Naive B cell (primary cell): ENCODE measurements around the gene MYL6B. TPM values are rescaled to one million over a fixed set of nuclear protein-coding genes. Genes with fewer than 3 reads are reported as not detected.
"Not testable (repeated sequence)": the region's sequence is repeated elsewhere in the genome, so short reads cannot be mapped to it uniquely, and the experiment has no call there.

Experiments
- ATAC-seq, 2 donors: fragments of 150-1000 bp; cut with Tn5 transposase; 2 replicates each; pipeline ENCODE4 v1.10.0; 2021; ENCODE audit warnings: low read depth in 2 of 2, mild to moderate bottlenecking in 2 of 2, moderate library complexity in 2 of 2
- DNase-seq: peaks from one replicate; pipeline ENCODE4 v3.0.0; 2022
- H3K27ac Mint-ChIP-seq, 6 donors: one replicate each; pipeline ENCODE4 v1.8.0; 2020 to 2022; ENCODE audit warnings: mild to moderate bottlenecking in 6 of 6, mixed read lengths in 6 of 6, moderate library complexity in 5 of 6, inconsistent platforms in 2 of 6
- H3K27me3 Mint-ChIP-seq, 3 donors: one replicate each; pipeline ENCODE4 v1.8.0; 2021 to 2022; ENCODE audit warnings: mixed read lengths in 3 of 3, mild to moderate bottlenecking in 1 of 3
- H3K36me3 Mint-ChIP-seq, 2 donors: one replicate each; pipeline ENCODE4 v1.8.0; 2020 to 2022; ENCODE audit warnings: mixed read lengths in 2 of 2, inconsistent platforms in 1 of 2, mild to moderate bottlenecking in 1 of 2
- H3K4me1 Mint-ChIP-seq, 3 donors: one replicate each; pipeline ENCODE4 v1.8.0; 2020 to 2022; ENCODE audit warnings: mixed read lengths in 3 of 3, inconsistent platforms in 1 of 3, mild to moderate bottlenecking in 1 of 3, moderate library complexity in 1 of 3
- H3K4me3 Mint-ChIP-seq, 8 donors: one replicate each; pipeline ENCODE4 v1.8.0; 2020 to 2022; ENCODE audit warnings: mild to moderate bottlenecking in 8 of 8, mixed read lengths in 8 of 8, moderate library complexity in 8 of 8, inconsistent platforms in 2 of 8
- H3K9me3 Mint-ChIP-seq, 7 donors: one replicate each; pipeline ENCODE4 v1.8.0; 2020 to 2022; ENCODE audit warnings: mixed read lengths in 7 of 7, mild to moderate bottlenecking in 5 of 7, inconsistent platforms in 2 of 7, moderate library complexity in 1 of 7
- polyA plus RNA-seq, 6 donors: library from polyadenylated mRNA; unstranded; fragments of 300-500 nt; fragmentation: Illumina TruSeq; gene quantifications; one replicate each; pipeline ENCODE4 v1.2.3, GENCODE V29; 2021; ENCODE audit warnings: low read depth in 6 of 6

Gene MYL6B
- polyA plus RNA-seq, 6 donors from 2014 or later, result 14.2 to 35.1 (median 20.2) TPM

DNA sequence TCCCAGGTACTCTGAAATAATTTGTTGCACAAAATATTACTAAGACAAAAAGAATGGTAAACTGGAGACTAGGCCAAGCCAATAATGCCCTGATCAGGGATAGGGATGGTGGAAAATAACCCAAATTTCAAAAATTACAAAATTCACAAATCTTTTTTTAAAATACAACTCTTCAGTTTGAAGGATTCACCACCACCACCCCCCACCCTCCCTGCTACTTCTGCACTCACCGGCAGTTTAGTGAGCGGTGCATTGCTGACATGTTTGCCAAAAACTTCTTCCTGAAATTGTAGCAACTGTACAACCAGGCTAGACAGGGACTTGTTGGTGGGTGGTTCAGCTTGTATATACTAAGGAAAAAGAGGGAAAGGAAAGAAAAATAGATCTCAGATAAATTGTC is 34.6 kb downstream of the MYL6B start:
- peak overlapping the region in 3 of 6 donors; percentile 32 to 100 (median 88) for H3K27ac Mint-ChIP-seq
- no peaks in the 10 kb centered on the region for H3K9me3 Mint-ChIP-seq
- peaks cover 0 to under 1% of the 10 kb centered on the region in 2 donors for H3K36me3 Mint-ChIP-seq
- peaks cover 30 to 39% (median 32%) of the 10 kb centered on the region in 3 donors for H3K4me1 Mint-ChIP-seq
- peak overlapping the region in 3 of 8 donors; percentile 7 to 88 (median 35) for H3K4me3 Mint-ChIP-seq
- H3K27me3 Mint-ChIP-seq, result no peaks in the 10 kb centered on the region
- no peak for DNase-seq
- ATAC-seq, result no peak

DNA sequence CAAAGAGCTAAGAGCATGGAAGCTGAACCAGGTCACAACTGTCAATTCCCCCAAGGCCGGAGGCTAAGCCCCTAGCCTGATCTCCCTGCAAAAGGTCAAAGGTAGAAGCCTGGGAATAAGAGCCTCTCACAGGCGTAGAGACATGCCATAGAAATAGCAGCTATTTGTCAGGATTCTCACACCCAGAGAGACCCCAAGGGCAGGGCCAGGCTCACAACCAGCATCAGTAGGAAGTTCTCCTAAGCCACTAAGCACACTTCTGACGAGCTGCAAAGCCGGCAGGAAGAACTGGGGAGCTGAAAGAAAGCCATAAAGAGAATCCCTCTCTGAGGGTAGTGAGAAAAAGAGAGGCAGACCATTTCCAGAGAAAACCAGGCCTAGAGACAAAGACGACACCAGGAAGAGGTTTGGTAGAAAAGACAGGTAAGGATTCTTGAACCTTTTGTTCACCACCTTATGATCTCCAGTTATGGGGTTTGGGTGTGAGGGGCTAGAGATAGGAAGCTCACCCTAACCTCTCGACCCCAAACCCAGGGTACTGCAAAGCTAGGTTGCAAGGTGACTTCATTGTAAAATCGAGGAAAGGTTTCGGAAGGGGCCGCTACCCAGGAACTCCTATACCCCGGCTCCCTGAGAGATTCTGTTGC is 35.9 kb downstream of the MYL6B start:
- Mint-ChIP-seq H3K36me3 (no peaks in the 10 kb centered on the region), H3K4me1 (peaks cover 38 to 47% (median 41%) of the 10 kb centered on the region in 3 donors), H3K4me3 (peak overlapping the region; percentile 84 to 96 (median 92)), H3K9me3 (no peaks in the 10 kb centered on the region), H3K27me3 (no peaks in the 10 kb centered on the region), H3K27ac (peak overlapping the region; percentile 58 to 100 (median 88))
- ATAC-seq, result no peak
- DNase-seq, result no peak

- DNase-seq (peak; percentile 23), ATAC-seq (no peak)
- peak overlapping the region in 5 of 6 donors; percentile 58 to 100 (median 92) for H3K27ac Mint-ChIP-seq
- peak overlapping the region; percentile 84 to 96 (median 92) for H3K4me3 Mint-ChIP-seq
- peaks cover 40 to 48% (median 44%) of the 10 kb centered on the region in 3 donors for H3K4me1 Mint-ChIP-seq
- no peaks in the 10 kb centered on the region for H3K36me3 Mint-ChIP-seq
- no peaks in the 10 kb centered on the region for H3K9me3 Mint-ChIP-seq
- no peaks in the 10 kb centered on the region for H3K27me3 Mint-ChIP-seq
These were observed 36.4 kb downstream of the MYL6B start for GRCh38 chr12:56188778-56189098.

GRCh38 chr12:56189099-56189917 is 36.9 kb downstream of the MYL6B start, which contains the start of gene SMARCC2:
Gene SMARCC2, minus strand, starts transcription at chr12:56189483. Its CDS starts 22 bp downstream, at chr12:56189461.
- Mint-ChIP-seq H3K4me1 (peaks cover 43 to 48% (median 44%) of the 10 kb centered on the region in 3 donors), H3K27ac (peak within 1 kb of the TSS; percentile 96 to 100 (median 98)), H3K9me3 (no peaks in the 10 kb centered on the region), H3K4me3 (peak within 1 kb of the TSS; percentile 88 to 99 (median 95)), H3K27me3 (no peaks in the 10 kb centered on the region), H3K36me3 (no peaks in the 10 kb centered on the region)
- ATAC-seq (peak; percentile 83 to 86), DNase-seq (peak; percentile 84)

DNA sequence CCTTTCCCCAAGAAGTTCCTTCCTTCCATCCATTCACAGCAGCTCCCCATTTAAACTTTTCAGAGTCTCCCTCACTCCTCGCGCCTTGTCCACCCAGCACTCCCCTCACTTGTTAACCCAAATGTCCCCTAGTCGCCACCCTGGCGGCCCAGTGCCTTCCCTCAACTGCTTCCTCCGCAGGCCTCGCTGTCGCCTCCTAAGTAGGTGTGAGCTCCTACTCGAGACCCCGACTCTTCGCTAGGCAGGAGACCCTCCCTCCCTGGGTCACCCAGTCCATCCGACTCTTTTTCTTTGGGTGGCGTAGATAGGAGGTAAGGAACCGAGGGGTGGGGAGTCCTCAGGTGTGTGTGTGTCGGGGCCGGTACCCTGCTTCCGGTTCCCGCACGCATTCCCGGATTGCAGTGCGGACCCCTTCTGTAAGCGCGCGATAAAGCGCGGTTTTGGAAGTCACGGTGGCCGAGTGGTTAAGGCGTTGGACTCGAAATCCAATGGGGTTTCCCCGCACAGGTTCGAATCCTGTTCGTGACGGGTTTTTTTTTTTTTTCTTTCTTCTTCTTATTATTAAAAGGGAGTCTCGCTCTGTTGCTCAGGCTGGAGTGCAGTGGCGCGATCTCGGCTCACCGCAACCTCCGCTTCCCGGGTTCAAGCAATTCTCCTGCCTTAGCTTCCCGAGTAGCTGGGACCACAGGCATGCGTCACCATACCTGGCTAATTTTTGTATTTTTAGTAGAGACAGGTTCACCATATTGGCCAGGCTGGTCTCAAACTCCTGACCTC is 37.7 kb downstream of the MYL6B start:
- DNase-seq, result peak; percentile 62
- H3K4me3 Mint-ChIP-seq, result peak overlapping the region; percentile 88 to 99 (median 95)
- ATAC-seq, result peak; percentile 37 to 38
- no peaks in the 10 kb centered on the region for H3K9me3 Mint-ChIP-seq
- peaks cover 44 to 48% (median 46%) of the 10 kb centered on the region in 3 donors for H3K4me1 Mint-ChIP-seq
- no peaks in the 10 kb centered on the region for H3K27me3 Mint-ChIP-seq
- no peaks in the 10 kb centered on the region for H3K36me3 Mint-ChIP-seq
- H3K27ac Mint-ChIP-seq, result peak overlapping the region; percentile 96 to 100 (median 98)

DNA sequence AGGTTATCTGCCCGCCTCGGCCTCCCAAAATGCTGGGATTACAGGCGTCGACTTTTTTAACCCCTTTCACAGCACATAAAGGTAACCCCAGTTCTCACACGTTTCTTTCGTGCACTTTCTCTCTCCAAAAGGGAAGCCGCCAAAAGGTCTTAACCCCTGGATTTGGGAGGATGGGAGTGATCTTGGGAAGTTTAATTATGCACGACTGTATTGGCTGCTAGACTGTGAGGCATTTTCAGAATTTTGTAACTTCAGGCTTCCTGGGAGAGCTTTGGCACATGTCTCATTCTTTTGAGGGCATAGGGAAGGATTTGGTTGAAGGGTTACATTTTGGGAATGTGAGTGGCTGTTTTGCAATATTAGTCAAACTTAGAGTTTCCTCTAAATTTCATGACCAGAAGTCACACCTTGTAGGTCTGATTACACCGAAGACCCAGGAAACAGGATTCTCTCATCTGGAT is 38.3 kb downstream of the MYL6B start:
- DNase-seq, result no peak
- H3K36me3 Mint-ChIP-seq, result no peaks in the 10 kb centered on the region
- H3K4me1 Mint-ChIP-seq, result peaks cover 44 to 48% (median 46%) of the 10 kb centered on the region in 3 donors
- H3K27me3 Mint-ChIP-seq, result no peaks in the 10 kb centered on the region
- ATAC-seq, result no peak
- peak overlapping the region; percentile 88 to 99 (median 95) for H3K4me3 Mint-ChIP-seq
- peak overlapping the region; percentile 12 to 100 (median 98) for H3K27ac Mint-ChIP-seq
- H3K9me3 Mint-ChIP-seq, result no peaks in the 10 kb centered on the region

DNA sequence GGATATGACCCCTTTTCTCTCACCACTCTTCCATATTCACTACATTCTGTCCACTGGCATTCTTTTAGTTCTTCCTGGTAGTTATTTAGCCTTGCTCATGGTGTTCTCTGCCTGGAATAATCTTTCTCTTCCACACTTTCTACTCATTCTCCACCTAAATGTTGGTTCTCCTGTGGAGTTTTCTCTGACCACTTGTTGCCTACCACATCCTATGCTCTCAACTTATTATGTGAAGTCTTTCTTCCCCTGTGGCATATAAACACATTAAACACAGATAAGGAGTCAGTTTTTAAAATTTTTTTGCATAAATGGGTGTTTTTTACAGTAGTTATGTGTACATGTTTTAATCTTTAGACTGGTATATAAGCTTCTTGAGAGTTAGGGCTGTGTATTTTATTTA is 40.2 kb downstream of the MYL6B start:
- no peak for DNase-seq
- Mint-ChIP-seq H3K27ac (peak overlapping the region in 2 of 6 donors; percentile 17 to 87), H3K27me3 (no peaks in the 10 kb centered on the region), H3K36me3 (no peaks in the 10 kb centered on the region), H3K4me3 (peak overlapping the region in 2 of 8 donors; percentile 13 to 73), H3K4me1 (peaks cover 35 to 42% (median 40%) of the 10 kb centered on the region in 3 donors), H3K9me3 (no peaks in the 10 kb centered on the region)
- ATAC-seq, result no peak

GRCh38 chr12:56193025-56193578 is 40.7 kb downstream of the MYL6B start:
- Mint-ChIP-seq H3K36me3 (no peaks in the 10 kb centered on the region), H3K4me3 (peak overlapping the region in 3 of 8 donors; percentile 9 to 73 (median 13)), H3K9me3 (no peaks in the 10 kb centered on the region), H3K27me3 (no peaks in the 10 kb centered on the region), H3K4me1 (peaks cover 29 to 40% (median 35%) of the 10 kb centered on the region in 3 donors), H3K27ac (peak overlapping the region in 5 of 6 donors; percentile 22 to 94 (median 76))
- peak; percentile 74 for DNase-seq
- ATAC-seq, result peak in 1 of 2 donors; percentile 20

GRCh38 chr12:56196818-56197550 is 44.6 kb downstream of the MYL6B start:
- not testable (repeated sequence) for H3K4me3 Mint-ChIP-seq, H3K27me3 Mint-ChIP-seq, H3K36me3 Mint-ChIP-seq, H3K9me3 Mint-ChIP-seq, ATAC-seq, DNase-seq
- Mint-ChIP-seq H3K27ac (peak overlapping the region in 1 of 6 donors; percentile 47), H3K4me1 (peaks cover 10 to 24% (median 19%) of the 10 kb centered on the region in 3 donors)

- H3K36me3 Mint-ChIP-seq, result no peaks in the 10 kb centered on the region
- ATAC-seq, result no peak
- H3K4me3 Mint-ChIP-seq, result no peak overlapping the region
- no peak for DNase-seq
- peaks cover 3 to 17% (median 16%) of the 10 kb centered on the region in 3 donors for H3K4me1 Mint-ChIP-seq
- peak overlapping the region in 2 of 6 donors; percentile 53 to 94 for H3K27ac Mint-ChIP-seq
- H3K9me3 Mint-ChIP-seq, result no peaks in the 10 kb centered on the region
- no peaks in the 10 kb centered on the region for H3K27me3 Mint-ChIP-seq
These were observed 45.7 kb downstream of the MYL6B start for GRCh38 chr12:56197921-56198635.

DNA sequence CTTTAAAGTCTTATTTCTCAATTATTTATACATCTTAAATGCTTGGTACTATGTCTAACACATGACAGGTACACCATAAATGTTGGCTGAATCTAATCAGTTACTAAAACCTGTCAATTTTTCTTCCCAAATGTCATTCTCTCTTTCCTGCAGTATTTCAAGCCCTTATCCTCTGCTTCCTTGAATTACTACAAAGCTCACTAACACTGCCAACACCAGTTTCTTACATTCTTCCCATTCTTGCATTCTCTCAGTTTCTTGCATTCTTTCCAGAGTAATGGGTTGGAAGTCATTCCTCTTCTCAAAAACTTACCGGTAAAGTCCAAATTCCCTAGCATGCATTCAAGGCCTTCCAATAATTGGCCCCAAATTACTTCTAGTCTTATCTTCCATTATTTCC is 46.4 kb downstream of the MYL6B start:
- Mint-ChIP-seq H3K4me1 (peaks cover 0 to 12% (median 12%) of the 10 kb centered on the region in 3 donors), H3K4me3 (no peak overlapping the region), H3K27ac (peak overlapping the region in 5 of 6 donors; percentile 53 to 94 (median 84)), H3K9me3 (no peaks in the 10 kb centered on the region), H3K36me3 (peaks cover 0 to under 1% of the 10 kb centered on the region in 2 donors), H3K27me3 (no peaks in the 10 kb centered on the region)
- DNase-seq (no peak), ATAC-seq (no peak)

DNA sequence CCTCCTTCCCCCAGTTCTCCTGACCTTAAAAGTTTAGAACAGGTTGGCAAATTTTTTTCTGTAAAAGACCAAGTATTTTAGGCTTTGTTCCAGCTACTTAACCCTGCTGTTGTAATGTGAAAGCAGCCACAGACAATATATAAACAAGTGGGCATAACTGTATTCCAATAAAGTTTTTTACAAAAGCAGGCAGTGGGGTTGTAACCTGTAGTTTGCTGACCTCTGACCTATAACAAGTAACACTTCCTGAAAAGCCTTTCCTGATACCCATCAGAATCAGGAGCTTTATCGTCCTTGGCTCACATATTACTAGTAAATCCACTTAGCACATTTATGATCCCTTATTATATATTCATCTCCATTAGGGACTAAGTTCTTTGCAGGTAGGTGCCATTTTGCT is 50.0 kb downstream of the MYL6B start:
- H3K27me3 Mint-ChIP-seq, result no peaks in the 10 kb centered on the region
- H3K27ac Mint-ChIP-seq, result peak overlapping the region in 4 of 6 donors; percentile 33 to 80 (median 56)
- DNase-seq (no peak), ATAC-seq (no peak)
- H3K9me3 Mint-ChIP-seq, result no peaks in the 10 kb centered on the region
- H3K4me1 Mint-ChIP-seq, result peaks cover 15 to 30% (median 19%) of the 10 kb centered on the region in 3 donors
- peaks cover 11 to 17% of the 10 kb centered on the region in 2 donors for H3K36me3 Mint-ChIP-seq
- no peak overlapping the region for H3K4me3 Mint-ChIP-seq
